Mucosa of descending colon (tissue), 3 donors: Measurements from ENCODE around the gene B4GALT7. TPM values are rescaled to one million over a fixed set of nuclear protein-coding genes. Genes with fewer than 3 reads are reported as not detected.

ENCODE experiments used
- ATAC-seq: fragments of 200-7000 bp; cut with Tn5 transposase; one replicate; pipeline ENCODE4 v1.9.1; 2020; ENCODE audit warnings: mild to moderate bottlenecking, moderate library complexity
- DNase-seq, 3 donors: peaks; one replicate each; pipeline ENCODE4 v3.0.0-alpha.2; 2020
- H3K36me3 ChIP-seq: fragments of 200-600 bp; one replicate; pipeline ENCODE4 v1.8.0; 2021; ENCODE audit warnings: low read depth, mild to moderate bottlenecking
- H3K4me1 ChIP-seq: fragments of 200-600 bp; one replicate; pipeline ENCODE4 v1.8.0; 2021; ENCODE audit warnings: low read depth, mild to moderate bottlenecking
- H3K4me3 ChIP-seq: fragments of 200-600 bp; one replicate; pipeline ENCODE4 v1.8.0; 2021; ENCODE audit warnings: mild to moderate bottlenecking
- H3K9me3 ChIP-seq: fragments of 200-600 bp; one replicate; pipeline ENCODE4 v1.8.0; 2021; ENCODE audit warnings: mild to moderate bottlenecking
- intact Hi-C, 2 donors: fragments of 100-400 bp; cut with DNase I in 1 of 2; cut with micrococcal nuclease in 1 of 2; formaldehyde crosslinking; loops; one replicate each; pipeline versions ENCODE4 v1.11.0 to v1.11.1; 2022; cut with DNase I, micrococcal nuclease
- total RNA-seq, 3 donors: library from RNA; stranded (reverse); fragmentation: NEBNext Ultra II Directional in 2 of 3; extraction: Animal tissue kit (Norgen Biotek cat#: 25700) in 2 of 3; gene quantifications; one replicate each; pipeline versions ENCODE4 v1.2.1 to v1.2.4, GENCODE V29; 2021 to 2023
- TF ChIP-seq, protein P1 (sequence below): fragments of 200-600 bp; IDR thresholded peaks from one replicate; pipeline ENCODE4 v1.8.0; 2022; ENCODE audit warnings: antibody characterized with exemption, mild to moderate bottlenecking
- donor health status: DM: no; HTN: no; CAD: no; lungs with moderate emphysema.
- donor health status: DM: no; HTN: no; CAD: no.
- donor health status: DM: no; HTN: yes; CAD: no.

The B4GALT7 gene
- total RNA-seq, 3 donors from 2014 or later, result 19.3 to 21.5 (median 19.4) TPM

DNA sequence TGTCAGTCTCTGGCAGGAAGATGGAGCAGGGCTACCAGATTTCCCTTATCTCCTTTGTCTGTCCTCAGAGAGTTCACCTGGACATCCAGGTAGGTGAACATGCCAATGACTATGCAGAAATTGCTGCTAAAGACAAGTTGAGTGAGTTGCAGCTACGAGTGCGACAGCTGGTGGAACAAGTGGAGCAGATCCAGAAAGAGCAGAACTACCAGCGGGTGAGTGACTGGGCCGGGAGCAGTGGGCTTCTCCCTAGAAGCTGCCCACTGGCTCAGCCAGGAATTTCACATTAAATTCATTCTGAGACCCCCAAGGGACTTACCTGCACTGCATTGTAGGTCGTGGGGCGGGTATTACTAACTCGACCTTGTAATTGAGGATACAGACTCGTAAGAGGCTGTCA, 5.9 kb upstream of the B4GALT7 start:
- H3K36me3 ChIP-seq, result peaks cover 12% of the 10 kb centered on the region
- no peak overlapping the region for H3K4me3 ChIP-seq
- intact Hi-C loops, result no loop called here
- DNase-seq, result no peak
- no peak for ATAC-seq
- H3K9me3 ChIP-seq, result no peaks in the 10 kb centered on the region
- TF ChIP-seq, protein P1, sequence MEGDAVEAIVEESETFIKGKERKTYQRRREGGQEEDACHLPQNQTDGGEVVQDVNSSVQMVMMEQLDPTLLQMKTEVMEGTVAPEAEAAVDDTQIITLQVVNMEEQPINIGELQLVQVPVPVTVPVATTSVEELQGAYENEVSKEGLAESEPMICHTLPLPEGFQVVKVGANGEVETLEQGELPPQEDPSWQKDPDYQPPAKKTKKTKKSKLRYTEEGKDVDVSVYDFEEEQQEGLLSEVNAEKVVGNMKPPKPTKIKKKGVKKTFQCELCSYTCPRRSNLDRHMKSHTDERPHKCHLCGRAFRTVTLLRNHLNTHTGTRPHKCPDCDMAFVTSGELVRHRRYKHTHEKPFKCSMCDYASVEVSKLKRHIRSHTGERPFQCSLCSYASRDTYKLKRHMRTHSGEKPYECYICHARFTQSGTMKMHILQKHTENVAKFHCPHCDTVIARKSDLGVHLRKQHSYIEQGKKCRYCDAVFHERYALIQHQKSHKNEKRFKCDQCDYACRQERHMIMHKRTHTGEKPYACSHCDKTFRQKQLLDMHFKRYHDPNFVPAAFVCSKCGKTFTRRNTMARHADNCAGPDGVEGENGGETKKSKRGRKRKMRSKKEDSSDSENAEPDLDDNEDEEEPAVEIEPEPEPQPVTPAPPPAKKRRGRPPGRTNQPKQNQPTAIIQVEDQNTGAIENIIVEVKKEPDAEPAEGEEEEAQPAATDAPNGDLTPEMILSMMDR, result no peak
- H3K4me1 ChIP-seq, result peaks cover 15% of the 10 kb centered on the region

DNA sequence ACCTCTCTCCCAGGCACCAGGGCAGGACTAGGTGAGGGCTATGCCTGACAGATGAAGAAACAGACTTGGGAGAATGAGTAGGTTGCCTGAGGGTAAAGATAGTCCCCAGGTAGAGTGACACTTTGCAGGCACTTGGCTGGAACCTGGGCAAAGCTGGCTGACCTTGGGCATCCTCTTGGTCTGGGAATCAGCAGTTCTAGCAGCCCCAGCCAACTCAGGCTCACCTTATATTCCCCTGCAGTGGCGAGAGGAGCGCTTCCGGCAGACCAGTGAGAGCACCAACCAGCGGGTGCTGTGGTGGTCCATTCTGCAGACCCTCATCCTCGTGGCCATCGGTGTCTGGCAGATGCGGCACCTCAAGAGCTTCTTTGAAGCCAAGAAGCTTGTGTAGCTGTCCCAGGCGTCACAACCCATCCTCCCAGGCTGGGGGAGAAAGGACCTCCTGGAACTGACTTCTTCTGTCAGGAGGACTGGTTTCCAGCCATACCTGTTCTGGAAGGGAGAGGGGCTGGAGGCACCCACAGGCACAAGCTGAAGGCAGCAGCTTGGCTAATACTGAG, 4.8 kb upstream of the B4GALT7 start:
- DNase-seq, result no peak
- H3K36me3 ChIP-seq, result peaks cover 12% of the 10 kb centered on the region
- H3K4me1 ChIP-seq, result peaks cover 15% of the 10 kb centered on the region
- no peaks in the 10 kb centered on the region for H3K9me3 ChIP-seq
- H3K4me3 ChIP-seq, result no peak overlapping the region
- no peak for ATAC-seq
- TF ChIP-seq, protein P1, result no peak
- intact Hi-C loops, result no loop called here

DNA sequence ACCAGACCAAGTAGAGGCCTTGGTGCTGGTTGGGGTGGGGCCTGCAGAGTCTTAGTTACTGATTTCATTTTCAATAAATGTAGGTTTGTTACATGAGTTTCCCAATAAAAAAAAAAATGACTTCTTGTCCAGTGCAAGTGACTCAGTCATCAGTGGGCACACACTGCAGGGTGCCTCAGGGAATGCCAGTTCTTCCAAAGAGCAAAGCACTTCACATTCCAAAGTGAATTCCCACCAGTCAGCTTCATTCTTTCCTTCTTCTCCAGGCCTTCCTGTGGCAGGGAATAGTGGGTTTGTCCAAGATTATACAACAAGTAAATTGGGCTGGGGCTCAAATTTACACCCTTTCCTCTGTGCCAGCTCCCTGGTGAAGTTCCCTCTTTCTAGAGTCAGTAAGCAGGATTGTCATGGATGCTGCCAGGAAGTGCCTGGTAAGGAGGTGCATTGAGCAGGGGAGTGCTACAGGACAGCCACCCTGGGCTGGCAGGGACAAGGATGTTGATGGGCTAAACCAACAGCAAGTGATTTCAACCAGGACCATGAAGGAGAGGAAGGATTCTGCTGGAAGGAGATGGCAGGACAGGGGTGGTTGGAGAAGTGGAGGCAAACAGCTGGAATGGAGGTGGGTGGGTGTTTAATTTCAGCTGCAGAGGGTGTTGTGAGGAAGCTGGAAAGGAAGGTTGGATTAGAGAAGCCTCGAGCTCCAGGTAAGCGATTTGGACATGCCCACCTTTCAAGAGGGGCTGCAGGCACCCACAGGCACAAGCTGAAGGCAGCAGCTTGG, 3.7 kb upstream of the B4GALT7 start:
- Histone ChIP-seq H3K9me3 (no peaks in the 10 kb centered on the region), H3K4me1 (peaks cover 20% of the 10 kb centered on the region), H3K4me3 (no peak overlapping the region), H3K36me3 (peaks cover 12% of the 10 kb centered on the region)
- TF ChIP-seq, protein P1, result no peak
- intact Hi-C loops, result no loop called here
- no peak for DNase-seq
- no peak for ATAC-seq

DNA sequence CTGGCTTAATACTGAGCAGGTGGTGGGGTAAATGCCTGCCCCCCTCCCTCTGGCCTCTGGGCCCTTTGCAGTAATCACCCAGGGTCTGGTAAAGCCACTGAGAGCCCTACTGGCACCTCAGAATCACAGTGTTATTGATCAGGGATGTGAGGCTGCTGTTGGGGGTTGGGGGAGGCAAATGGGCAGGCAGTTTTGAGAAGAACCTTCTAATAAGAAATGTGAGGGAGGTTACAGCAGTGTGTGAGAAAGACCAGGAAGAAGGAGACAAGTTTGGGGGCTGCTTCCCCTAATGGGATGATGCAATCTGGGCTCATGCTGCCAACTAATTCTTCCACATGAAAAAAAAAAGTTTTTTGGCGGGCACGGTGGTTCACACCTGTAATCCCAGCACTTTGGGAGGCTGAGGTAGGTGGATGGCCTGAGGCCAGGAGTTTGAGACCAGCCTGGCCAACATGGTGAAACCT, 3.1 kb upstream of the B4GALT7 start:
- peaks cover 17% of the 10 kb centered on the region for H3K4me1 ChIP-seq
- intact Hi-C loops, result no loop called here
- H3K9me3 ChIP-seq, result no peaks in the 10 kb centered on the region
- DNase-seq (no peak), ATAC-seq (no peak)
- peaks cover 12% of the 10 kb centered on the region for H3K36me3 ChIP-seq
- H3K4me3 ChIP-seq, result no peak overlapping the region
- TF ChIP-seq, protein P1, result no peak

DNA sequence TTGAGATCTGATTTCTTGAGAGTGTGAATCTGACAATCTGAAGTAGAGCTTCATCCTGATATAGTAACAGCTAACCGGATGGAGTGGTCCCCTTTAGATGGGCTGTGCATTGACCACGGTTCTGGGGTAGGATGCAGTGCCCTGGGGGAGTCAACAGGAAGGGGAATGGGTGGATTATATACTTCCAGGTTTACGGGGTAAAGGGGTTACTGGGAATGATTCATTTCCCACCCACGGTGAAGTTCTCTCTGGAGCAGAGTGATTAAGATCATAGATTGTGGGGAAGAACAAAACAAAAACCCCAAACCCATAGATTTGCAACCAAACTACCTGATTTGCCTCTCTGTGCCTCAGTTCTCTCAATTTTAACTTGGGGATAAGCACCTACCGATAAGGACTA, 1.5 kb upstream of the B4GALT7 start:
- Histone ChIP-seq H3K36me3 (peaks cover 12% of the 10 kb centered on the region), H3K4me1 (peaks cover 8% of the 10 kb centered on the region), H3K4me3 (no peak overlapping the region), H3K9me3 (no peaks in the 10 kb centered on the region)
- TF ChIP-seq, protein P1, result no peak
- ATAC-seq (no peak), DNase-seq (no peak)
- intact Hi-C loops, result no loop called here
